Stimulated activated CD4-positive, alpha-beta T cell treated with anti-CD3 and anti-CD28 coated beads, Interleukin-15, amount 100 ng/mL, for 48 hours (primary cell): Measurements from ENCODE around the gene CGB5.
"Not testable (repeated sequence)": the region's sequence is repeated elsewhere in the genome, so short reads cannot be mapped to it uniquely, and the experiment has no call there.

ENCODE experiments used
- DNase-seq, 2 donors: peaks; one replicate each; pipeline ENCODE4 v3.0.0-alpha.2; 2020; ENCODE audit warnings: low read depth in 2 of 2

CGB5 gene

DNA sequence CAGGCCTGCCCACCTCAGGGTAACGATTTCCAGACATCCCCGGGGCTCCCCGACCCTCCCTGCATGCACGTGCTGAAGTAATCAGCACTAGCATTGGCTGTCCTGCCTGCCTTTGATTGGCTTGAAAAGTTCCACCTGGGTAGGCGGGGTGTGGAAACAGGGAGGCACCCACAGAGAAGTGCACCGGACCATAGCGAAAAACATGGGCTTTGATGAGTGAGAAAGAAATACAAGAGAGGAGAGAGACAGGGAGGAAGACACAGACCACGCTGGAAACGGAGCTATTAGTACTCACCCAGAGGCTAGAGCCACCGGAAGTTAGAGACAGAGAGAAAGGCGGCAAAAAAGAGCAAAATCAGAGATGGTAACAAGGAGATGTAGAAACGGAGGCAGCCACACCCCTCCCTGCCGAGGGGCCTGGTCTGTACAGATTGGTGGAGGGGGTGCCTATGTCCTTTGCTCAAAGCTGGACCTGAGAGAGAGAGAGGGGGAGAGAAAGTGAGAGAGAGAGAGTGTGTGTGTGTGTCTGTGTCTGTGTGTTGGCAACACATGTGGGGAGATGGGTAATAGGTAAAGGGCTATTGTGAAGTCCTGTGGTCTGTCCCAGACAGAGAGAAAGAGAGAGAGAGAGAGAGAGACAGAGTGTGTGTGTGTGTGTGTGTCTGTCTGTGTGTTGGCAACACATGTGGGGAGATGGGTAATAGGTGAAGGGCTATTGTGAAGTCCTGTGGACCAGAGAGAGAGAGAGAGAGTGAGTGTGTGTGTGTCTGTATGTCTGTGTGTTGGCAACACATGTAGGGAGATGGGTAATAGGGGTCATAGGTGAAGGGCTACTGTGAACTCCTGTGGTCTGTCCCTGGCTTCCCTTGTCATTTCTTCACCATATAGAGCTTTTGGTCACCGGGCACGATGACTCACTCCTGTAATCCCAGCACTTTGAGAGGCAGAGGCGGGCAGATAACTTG is 22.4 kb upstream of the CGB5 start:
- DNase-seq, result no peak

DNA sequence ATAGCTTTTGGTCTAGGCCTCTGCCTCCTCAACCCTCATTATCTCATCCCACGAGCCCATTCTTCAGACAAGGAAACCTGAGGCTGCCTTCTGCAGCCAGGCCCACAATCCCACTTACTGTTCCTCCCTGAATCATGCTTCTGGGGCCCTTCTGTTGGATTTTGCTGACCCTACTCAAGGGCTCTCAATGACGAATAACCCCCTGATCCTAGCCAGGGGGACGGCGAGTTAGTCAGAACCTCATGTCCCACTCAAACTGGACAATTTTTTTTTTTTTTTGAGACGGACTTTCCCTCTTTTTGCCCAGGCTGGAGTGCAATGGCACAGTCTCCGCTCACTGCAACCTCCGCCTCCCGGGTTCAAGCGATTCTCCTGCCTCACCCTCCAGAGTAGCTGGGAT is 21.5 kb upstream of the CGB5 start:
- DNase-seq, result no peak

DNA sequence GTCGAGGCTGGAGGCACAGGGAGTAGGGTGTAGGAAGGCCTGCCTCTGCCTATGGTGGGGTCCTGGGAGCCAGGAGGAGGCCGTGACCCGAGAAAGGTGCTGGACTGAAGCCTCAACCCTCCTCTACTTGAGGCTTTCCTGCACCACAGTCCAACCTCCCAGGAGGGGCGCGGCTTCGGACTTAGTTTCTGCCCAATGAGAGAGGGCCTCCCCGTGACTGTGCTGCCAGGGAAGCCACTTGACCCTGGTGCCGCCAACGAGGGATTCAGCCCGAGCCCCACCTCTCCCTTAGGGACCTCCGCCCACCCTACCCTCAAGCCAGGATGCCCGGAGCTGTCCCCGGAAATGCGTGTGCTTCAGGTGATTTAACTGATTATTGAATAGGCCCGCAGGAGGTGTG is 19.4 kb upstream of the CGB5 start, which contains the start of gene CGB3:
CGB3 (minus strand) TSS at position 101 of the 400 bp plus-strand sequence. CDS start 362 bp downstream, outside the sequence.
- not testable (repeated sequence) for DNase-seq

DNA sequence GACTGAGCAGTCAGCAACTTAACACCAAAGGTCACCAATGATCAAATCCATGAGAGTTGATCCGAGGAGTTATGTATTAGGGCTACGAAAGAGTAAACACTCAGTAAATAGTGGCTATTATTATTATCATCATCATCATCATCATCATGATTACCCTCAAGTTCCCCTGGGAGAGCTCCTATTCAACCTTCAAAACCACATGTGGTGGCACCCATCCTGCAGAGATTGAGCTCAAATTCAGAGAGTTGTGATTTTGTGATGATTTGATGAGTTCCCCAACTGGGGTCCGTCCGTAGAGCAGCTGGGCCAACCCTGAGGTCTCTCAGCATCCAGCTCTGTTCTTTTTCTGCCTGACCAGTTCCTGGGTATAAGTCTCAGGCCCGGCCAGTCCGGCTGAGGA is 18.6 kb upstream of the CGB5 start:
- not testable (repeated sequence) for DNase-seq

DNA sequence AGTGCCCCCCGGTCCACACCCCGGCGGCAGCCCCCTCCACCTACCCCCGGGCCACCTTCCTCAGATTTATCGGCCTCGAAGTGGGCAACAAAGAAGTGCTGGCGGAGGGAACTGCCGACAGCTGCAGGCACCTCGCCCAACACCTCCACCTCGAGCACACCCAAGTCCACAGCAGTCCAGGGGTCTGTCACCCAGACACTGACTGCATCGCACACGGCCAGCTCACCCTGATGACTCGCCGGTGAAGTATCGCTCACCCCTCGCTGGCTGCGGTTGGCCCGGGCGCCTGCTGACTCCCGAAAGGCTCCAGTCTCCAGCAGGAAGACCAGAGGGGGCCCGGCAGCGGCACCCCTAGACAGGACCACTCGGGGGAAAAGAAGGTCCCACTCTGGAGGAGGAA is 18.0 kb upstream of the CGB5 start:
- DNase-seq, result not testable (repeated sequence)

DNA sequence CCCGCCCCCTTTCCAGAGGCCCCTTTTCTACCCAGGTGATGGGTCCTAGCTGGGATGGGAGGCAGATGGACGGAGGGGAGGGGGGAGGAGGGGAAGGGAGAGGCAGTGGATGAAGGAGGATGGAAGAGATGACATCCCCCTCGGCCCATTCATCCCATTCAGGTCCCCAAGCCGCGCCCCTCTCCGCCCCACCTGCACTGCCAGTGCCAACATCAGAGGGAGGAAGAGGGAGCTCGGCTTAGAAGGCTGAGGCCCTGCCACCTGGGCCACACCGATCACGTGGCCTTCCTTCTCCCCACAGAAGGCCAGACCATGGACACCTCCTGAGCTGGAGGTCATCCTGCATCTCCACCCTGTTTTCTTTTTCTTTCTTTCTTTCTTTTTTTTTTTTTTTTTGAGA is 15.0 kb upstream of the CGB5 start:
- DNase-seq, result not testable (repeated sequence)

DNA sequence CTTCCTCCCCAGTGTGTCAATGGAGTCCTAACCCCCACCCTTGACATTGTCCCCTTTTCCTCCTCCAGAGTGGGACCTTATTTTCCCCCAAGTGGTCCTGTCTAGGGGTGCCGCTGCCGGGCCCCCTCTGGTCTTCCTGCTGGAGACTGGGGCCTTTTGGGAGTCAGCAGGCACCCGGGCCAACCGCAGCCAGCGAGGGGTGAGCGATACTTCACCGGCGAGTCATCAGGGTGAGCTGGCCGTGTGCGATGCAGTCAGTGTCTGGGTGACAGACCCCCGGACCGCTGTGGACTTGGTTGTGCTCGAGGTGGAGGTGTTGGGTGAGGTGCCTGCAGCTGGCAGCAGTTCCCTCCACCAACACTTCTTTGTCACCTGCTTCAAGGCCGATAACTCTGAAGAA is 13.9 kb upstream of the CGB5 start:
- not testable (repeated sequence) for DNase-seq

DNA sequence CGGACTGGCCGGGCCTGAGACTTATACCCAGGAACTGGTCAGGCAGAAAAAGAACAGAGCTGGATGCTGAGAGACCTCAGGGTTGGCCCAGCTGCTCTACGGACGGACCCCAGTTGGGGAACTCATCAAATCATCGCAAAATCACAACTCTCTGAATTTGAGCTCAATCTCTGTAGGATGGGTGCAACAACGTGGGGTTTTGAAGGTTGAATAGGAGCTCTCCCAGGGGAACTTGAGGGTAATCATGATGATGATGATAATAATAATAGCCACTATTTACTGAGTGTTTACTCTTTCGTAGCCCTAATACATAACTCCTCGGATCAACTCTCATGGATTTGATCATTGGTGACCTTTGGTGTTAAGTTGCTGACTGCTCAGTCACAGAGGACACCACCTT is 13.3 kb upstream of the CGB5 start:
- not testable (repeated sequence) for DNase-seq

DNA sequence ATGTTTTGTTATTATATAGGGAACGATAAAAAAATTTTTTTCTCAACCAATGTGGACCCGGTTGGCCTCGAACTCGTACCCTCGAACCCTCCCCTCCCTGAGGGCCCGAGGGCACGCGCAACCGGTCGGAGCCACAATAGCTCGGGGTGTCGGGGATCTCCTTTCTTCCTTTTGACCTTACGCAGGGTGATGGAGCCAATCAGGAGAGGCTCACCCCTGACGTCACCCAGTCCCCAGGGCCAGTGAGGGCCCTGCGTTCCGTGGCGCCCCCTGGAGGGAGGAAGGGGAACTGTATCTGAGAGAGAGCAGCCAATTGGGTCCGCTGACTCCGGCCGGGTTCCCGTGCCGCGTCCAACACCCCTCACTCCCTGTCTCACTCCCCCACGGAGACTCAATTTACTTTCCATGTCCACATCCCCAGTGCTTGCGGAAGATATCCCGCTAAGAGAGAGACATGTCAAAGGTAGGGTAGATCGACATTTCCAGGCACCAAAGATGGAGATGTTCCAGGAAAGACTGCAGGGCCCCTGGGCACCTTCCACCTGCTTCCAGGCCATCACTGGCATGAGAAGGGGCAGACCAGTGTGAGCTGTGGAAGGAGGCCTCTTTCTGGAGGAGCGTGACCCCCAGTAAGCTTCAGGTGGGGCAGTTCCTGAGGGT is 11.9 kb upstream of the CGB5 start, which contains the start of gene CGB2:
CGB2 (plus strand) TSS at position 249 of the 660 bp plus-strand sequence; CDS start at position 455, 206 bp downstream.
- DNase-seq, result peak; percentile 74 to 82

DNA sequence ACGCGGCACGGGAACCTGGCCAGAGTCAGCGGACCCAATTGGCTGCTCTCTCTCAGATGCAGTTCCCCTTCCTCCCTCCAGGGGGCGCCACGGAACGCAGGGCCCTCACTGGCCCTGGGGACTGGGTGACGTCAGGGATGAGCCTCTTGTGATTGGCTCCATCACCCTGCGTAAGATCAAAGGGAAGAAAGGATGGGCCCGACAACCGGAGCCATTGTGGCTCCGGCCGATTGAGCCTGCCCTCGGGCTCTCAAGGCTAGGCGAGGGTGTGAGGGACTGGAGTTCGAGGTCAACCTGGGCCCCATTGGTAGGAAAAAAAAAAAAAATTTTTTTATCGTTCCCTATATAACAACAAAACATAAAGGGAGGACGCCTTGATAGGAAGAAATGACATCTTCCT is 6.8 kb upstream of the CGB5 start, which contains the start of gene CGB1:
CGB1 (minus strand) TSS at position 81 of the 400 bp plus-strand sequence. CDS start 184 bp downstream, outside the sequence.
- peak; percentile 60 to 68 for DNase-seq

DNA sequence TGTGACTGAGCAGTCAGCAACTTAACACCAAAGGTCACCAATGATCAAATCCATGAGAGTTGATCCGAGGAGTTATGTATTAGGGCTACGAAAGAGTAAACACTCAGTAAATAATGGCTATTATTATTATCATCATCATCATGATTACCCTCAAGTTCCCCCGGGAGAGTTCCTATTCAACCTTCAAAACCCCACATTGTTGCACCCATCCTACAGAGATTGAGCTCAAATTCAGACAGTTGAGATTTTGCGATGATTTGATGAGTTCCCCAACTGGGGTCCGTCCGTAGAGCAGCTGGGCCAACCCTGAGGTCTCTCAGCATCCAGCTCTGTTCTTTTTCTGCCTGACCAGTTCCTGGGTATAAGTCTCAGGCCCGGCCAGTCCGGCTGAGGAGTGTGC is 5.5 kb upstream of the CGB5 start:
- not testable (repeated sequence) for DNase-seq

DNA sequence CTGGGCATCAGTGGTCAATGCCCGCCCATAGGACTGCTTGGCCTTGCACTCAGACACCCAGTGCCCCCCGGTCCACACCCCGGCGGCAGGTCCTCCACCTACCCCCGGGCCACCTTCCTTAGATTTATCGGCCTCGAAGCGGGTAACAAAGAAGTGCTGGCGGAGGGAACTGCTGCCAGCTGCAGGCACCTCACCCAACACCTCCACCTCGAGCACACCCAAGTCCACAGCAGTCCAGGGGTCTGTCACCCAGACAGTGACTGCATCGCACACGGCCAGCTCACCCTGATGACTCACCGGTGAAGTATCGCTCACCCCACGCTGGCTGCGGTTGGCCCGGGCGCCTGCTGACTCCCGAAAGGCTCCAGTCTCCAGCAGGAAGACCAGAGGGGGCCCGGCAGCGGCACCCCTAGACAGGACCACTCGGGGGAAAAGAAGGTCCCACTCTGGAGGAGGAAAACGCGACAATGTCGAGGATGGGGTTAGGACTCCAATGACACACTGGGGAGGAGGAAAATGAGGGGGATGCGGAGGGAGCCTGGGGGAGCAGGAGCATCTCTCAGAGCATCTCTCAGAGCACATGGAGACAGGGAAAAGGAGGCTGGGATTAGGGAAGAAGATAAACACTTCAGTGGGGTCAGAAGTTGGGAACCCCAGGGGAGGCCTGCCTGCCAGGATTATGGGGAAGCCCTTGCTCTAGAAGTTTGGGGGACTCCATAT is 4.9 kb upstream of the CGB5 start:
- DNase-seq, result not testable (repeated sequence)

DNA sequence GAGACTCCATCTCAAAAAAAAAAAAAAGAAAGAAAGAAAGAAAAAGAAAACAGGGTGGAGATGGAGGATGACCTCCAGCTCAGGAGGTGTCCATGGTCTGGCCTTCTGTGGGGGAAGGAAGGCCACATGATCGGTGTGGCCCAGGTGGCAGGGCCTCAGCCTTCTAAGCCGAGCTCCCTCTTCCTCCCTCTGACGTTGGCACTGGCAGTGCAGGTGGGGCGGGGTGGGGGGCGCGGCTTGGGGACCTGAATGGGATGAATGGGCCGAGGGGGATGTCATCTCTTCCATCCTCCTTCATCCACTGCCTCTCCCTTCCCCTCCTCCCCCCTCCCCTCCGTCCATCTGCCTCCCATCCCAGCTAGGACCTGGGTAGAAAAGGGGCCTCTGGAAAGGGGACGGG is 3.9 kb upstream of the CGB5 start:
- not testable (repeated sequence) for DNase-seq

DNA sequence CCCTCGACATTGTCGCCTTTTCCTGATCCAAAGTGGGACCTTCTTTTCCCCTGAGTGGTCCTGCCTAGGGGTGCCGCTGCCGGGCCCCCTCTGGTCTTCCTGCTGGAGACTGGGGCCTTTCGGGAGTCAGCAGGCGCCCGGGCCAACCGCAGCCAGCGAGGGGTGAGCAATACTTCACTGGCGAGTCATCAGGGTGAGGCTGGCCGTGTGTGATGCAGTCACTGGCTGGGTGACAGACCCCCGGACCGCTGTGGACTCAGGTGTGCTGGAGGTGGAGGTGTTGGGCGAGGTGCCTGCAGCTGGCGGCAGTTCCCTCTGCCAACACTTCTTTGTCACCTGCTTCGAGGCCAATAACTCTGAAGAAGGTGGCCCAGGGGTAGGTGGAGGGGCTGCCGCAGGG is 1.5 kb upstream of the CGB5 start:
- no peak for DNase-seq

DNA sequence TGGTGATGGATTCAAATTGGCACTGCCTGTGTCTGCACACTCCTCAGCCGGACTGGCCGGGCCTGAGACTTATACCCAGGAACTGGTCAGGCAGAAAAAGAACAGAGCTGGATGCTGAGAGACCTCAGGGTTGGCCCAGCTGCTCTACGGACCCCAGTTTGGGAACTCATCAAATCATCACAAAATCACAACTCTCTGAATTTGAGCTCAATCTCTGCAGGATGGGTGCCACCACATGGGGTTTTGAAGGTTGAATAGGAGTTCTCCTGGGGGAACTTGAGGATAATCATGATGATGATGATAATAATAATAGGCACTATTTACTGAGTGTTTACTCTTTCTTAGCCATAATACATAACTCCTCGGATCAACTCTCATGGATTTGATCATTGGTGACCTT is 982 bp upstream of the CGB5 start:
- DNase-seq, result not testable (repeated sequence)

DNA sequence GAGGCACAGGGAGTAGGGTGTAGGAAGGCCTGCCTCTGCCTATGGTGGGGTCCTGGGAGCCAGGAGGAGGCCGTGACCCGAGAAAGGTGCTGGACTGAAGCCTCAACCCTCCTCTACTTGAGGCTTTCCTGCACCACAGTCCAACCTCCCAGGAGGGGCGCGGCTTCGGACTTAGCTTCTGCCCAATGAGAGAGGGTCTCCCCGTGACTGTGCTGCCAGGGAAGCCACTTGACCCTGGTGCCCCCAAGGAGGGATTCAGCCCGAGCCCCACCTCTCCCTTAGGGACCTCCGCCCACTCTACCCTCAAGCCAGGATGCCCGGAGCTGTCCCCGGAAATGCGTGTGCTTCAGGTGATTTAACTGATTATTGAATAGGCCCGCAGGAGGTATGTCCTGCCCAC is 5.4 kb downstream of the CGB5 start, which contains the start of gene CGB8:
CGB8 (minus strand) TSS at position 101 of the 400 bp plus-strand sequence. CDS start 372 bp downstream, outside the sequence.
- DNase-seq, result not testable (repeated sequence)

DNA sequence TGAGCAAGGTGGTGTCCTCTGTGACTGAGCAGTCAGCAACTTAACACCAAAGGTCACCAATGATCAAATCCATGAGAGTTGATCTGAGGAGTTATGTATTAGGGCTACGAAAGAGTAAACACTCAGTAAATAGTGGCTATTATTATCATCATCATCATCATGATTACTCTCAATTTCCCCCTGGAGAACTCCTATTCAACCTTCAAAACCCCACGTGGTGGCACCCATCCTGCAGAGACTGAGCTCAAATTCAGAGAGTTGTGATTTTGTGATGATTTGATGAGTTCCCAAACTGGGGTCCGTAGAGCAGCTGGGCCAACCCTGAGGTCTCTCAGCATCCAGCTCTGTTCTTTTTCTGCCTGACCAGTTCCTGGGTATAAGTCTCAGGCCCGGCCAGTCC is 6.2 kb downstream of the CGB5 start:
- not testable (repeated sequence) for DNase-seq

DNA sequence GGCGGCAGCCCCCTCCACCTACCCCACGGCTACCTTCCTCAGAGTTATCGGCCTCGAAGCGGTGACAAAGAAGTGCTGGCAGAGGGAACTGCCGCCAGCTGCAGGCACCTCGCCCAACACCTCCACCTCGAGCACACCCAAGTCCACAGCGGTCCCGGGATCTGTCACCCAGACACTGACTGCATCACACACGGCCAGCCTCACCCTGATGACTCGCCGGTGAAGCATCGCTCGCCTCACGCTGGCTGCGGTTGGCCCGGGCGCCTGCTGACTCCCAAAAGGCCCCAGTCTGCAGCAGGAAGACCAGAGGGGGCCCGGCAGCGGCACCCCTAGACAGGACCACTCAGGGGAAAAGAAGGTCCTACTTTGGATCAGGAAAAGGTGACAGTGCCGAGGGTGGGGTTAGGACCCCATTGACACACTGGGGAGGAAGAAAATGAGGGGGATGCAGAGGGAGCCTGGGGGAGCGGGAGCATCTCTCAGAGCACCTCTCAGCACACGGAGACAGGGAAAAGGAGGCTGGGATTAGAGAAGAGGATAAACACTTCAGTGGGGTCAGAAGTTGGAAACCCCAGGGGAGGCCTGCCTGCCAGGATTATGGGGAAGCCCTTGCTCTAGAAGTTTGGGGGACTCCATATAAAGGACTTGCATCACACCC is 6.9 kb downstream of the CGB5 start:
- DNase-seq, result not testable (repeated sequence)

DNA sequence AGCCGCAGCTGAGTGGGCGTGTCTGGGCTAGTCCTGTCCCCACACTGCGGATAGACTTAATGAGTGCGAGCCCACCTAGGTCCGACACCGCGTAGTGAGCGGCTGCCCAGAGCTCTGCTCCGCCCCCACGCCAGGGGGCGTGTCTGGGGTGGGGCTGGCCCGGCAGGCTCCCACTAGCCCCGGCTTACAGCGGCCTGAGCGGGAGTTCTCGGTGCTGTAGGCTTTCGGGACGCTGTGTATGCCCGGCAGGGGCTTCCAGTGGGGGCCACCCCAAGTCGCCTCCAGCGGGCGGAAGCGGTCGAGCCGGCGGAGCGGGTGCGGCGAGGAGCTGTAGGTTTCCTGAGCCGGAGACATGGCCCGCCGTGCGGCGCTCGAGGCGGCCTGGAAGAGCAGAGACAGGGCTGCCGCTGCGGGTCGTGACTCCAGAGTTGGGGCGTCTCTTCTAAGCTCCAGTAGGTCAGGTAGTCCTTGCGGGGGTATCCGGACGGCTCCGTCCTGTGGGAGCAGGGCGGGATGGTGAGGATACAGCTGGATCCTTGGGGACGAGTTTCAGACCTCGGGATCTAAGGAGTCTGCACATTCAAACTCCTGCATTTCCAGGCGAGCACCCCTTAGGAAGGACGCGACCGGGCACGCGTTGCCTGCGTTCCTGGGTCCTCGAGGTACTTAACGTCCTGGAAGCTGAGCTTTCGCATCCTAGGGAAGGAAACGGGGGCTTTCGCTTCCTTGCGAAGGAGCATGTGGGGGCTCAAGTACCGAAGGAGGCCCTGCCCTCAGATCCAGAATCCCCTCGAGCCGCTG is 12.7 kb downstream of the CGB5 start:
- peak in 1 of 2 donors; percentile 22 for DNase-seq

DNA sequence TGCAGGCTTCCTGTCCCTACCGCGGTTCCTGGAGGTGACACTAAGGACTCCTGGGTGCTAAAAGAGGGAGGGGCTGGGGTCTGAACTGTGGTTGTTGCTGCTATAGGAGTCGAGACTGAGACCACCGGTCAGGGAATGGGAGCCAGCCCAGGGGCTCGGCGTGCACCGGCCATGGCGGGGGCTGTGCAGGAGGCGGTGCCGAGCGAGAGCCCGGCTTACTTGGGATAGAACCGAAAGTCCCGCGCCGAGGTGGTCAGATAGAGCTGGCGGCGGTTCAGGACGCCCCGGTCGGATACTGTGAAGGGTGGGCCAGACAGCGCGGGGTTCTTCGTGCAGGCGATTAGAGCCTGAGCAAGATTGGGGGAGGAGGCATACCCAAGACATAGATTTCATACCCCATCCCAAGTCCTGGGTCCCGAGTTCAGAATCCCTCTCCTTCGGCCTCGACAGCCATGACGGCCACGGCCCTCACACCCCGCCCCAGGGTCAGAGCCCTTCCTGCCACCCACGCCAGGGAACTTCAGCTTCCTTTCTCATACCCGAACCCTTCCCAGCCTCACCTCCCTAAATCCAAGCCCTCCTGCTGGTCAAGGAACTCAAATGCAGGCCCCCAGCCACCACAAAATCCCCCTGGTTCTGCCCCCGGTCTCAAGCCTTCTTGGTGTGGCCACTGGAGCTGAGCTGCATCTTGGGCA is 13.4 kb downstream of the CGB5 start:
- not testable (repeated sequence) for DNase-seq
